ENCODE results near the gene MBD4. TPM values are rescaled to one million over a fixed set of nuclear protein-coding genes. Genes with fewer than 3 reads are reported as not detected.
"Not testable (repeated sequence)": the region's sequence is repeated elsewhere in the genome, so short reads cannot be mapped to it uniquely, and the experiment has no call there.

Gene MBD4
- 10 to 100 TPM; 15.5 to 42.0 (median 32.8) TPM for total RNA-seq

- H3K27ac ChIP-seq, result peak within 1 kb of the TSS; percentile 60 to 91 (median 90)
- whole genome bisulfite sequencing, 2 donors, result 0 to 1% methylated on average over 65 to 75 of the region's 75 CpGs
- no peaks in the 10 kb centered on the region for H3K9me3 ChIP-seq
- peak within 1 kb of the TSS; percentile 79 to 92 (median 83) for H3K4me3 ChIP-seq
- peaks cover 0 to 23% (median 0%) of the 10 kb centered on the region in 3 donors for H3K36me3 ChIP-seq
- H3K4me1 ChIP-seq, result peaks cover 0 to 77% (median 49%) of the 10 kb centered on the region in 4 donors
- DNase-seq (ENCODE audit: low spot score in 2 of 2), result peak; percentile 93 to 95
- H3K27me3 ChIP-seq, result no peaks in the 10 kb centered on the region
- peak; percentile 63 to 67 for TF ChIP-seq POLR2A (IDR thresholded peaks at IDR 0.05)
- TF ChIP-seq EP300 (IDR thresholded peaks at IDR 0.05), result peak; percentile 83 to 92
- TF ChIP-seq CTCF (IDR thresholded peaks at IDR 0.05), result peak in 1 of 5 experiments; percentile 30
Observed at GRCh38 chr3:129439817-129440617, at the start of gene MBD4, which contains the start of gene IFT122. MBD4 (minus strand) TSS chr3:129439948; CDS start chr3:129439833, 115 bp downstream. IFT122 (plus strand) TSS chr3:129440224; CDS start chr3:129440331, 107 bp downstream.

GRCh38 chr3:129489258-129489657 is 49.5 kb upstream of the MBD4 start:
- peak in 1 of 2 donors; percentile 28 for DNase-seq (ENCODE audit: low spot score in 2 of 2)
- not testable (repeated sequence) for H3K9me3 ChIP-seq, H3K27me3 ChIP-seq, H3K4me3 ChIP-seq
- peak; percentile 16 to 71 for TF ChIP-seq EP300 (IDR thresholded peaks at IDR 0.05)
- H3K4me1 ChIP-seq, result peaks cover 0 to 45% (median 24%) of the 10 kb centered on the region in 4 donors
- WGBS, 2 donors, result 84 to 85% methylated on average over 10 of the region's 10 CpGs
- H3K36me3 ChIP-seq, result peaks cover 0 to 42% (median 3%) of the 10 kb centered on the region in 3 donors
- peak overlapping the region in 3 of 4 donors; percentile 5 to 93 (median 88) for H3K27ac ChIP-seq

GRCh38 chr3:129487868-129488335 is 48.2 kb upstream of the MBD4 start:
- WGBS, 2 donors, result 69 to 94% methylated on average over 4 of the region's 4 CpGs
- peak overlapping the region in 2 of 4 donors; percentile 80 to 93 for H3K27ac ChIP-seq

GRCh38 chr3:129487183-129487867 is 47.6 kb upstream of the MBD4 start:
- Histone ChIP-seq H3K4me1 (peaks cover 0 to 51% (median 23%) of the 10 kb centered on the region in 4 donors), H3K36me3 (peaks cover 0 to 40% (median 3%) of the 10 kb centered on the region in 3 donors), H3K27me3 (no peaks in the 10 kb centered on the region), H3K27ac (peak overlapping the region in 3 of 4 donors; percentile 48 to 93 (median 80)), H3K4me3 (no peak overlapping the region), H3K9me3 (no peaks in the 10 kb centered on the region)
- WGBS, 2 donors, result 84 to 86% methylated on average over 12 to 13 of the region's 13 CpGs
- DNase-seq (ENCODE audit: low spot score in 2 of 2), result no peak
- no peak for TF ChIP-seq CTCF (IDR thresholded peaks at IDR 0.05)
- TF ChIP-seq POLR2A (IDR thresholded peaks at IDR 0.05), result no peak

More at GRCh38 chr3:129487868-129488335, 48.2 kb upstream of the MBD4 start:
- Histone ChIP-seq H3K36me3 (peaks cover 0 to 43% (median 3%) of the 10 kb centered on the region in 3 donors), H3K4me1 (peaks cover 0 to 45% (median 23%) of the 10 kb centered on the region in 4 donors)
- not testable (repeated sequence) for H3K4me3 ChIP-seq; H3K27me3 ChIP-seq; H3K9me3 ChIP-seq; DNase-seq (ENCODE audit: low spot score in 2 of 2)

GRCh38 chr3:129486664-129487035 is 46.9 kb upstream of the MBD4 start:
- Histone ChIP-seq H3K36me3 (peaks cover 0 to 33% (median 0%) of the 10 kb centered on the region in 3 donors), H3K4me3 (no peak overlapping the region), H3K9me3 (no peaks in the 10 kb centered on the region), H3K4me1 (peaks cover 0 to 57% (median 28%) of the 10 kb centered on the region in 4 donors), H3K27ac (peak overlapping the region; percentile 33 to 93 (median 64)), H3K27me3 (no peaks in the 10 kb centered on the region)
- WGBS, 2 donors, result 95 to 100% methylated on average over 2 of the region's 2 CpGs
- DNase-seq (ENCODE audit: low spot score in 2 of 2), result no peak
- TF ChIP-seq CTCF (IDR thresholded peaks at IDR 0.05) (no peak), POLR2A (IDR thresholded peaks at IDR 0.05) (no peak), EP300 (IDR thresholded peaks at IDR 0.05) (no peak)
